Muscle of leg (tissue), 11 donors: ENCODE results near the gene CLTCL1. TPM values are rescaled to one million over a fixed set of nuclear protein-coding genes. Genes with fewer than 3 reads are reported as not detected.
"Not testable (repeated sequence)": the region's sequence is repeated elsewhere in the genome, so short reads cannot be mapped to it uniquely, and the experiment has no call there.

Experiments
- DNase-seq: peaks from one replicate; pipeline ENCODE4 v3.0.0; 2013
- H3K27ac ChIP-seq: one replicate; pipeline ENCODE4 v1.5.1; 2013; ENCODE audit warnings: mild to moderate bottlenecking, low read length, control low read depth
- H3K27me3 ChIP-seq: one replicate; pipeline ENCODE4 v1.6.1; 2013; ENCODE audit warnings: low read length; ENCODE audit not compliant: control insufficient read depth, insufficient read depth
- H3K36me3 ChIP-seq: one replicate; pipeline ENCODE4 v1.6.1; 2013; ENCODE audit warnings: low read length; ENCODE audit not compliant: control insufficient read depth, insufficient read depth
- H3K4me1 ChIP-seq: one replicate; pipeline ENCODE4 v1.6.1; 2013; ENCODE audit warnings: low read length; ENCODE audit not compliant: control insufficient read depth, insufficient read depth
- H3K4me3 ChIP-seq: one replicate; pipeline ENCODE4 v1.5.1; 2013; ENCODE audit warnings: low read length, control low read depth
- H3K9me3 ChIP-seq: replicated peaks from 2 replicates; pipeline ENCODE4 v1.6.1; 2013; ENCODE audit warnings: low read depth, low read length; ENCODE audit not compliant: control insufficient read depth
- WGBS: methylation state at CpG from one replicate; pipeline ENCODE4 v1.1.5; 2013; ENCODE audit warnings: missing lambda C conversion rate; ENCODE audit not compliant: insufficient coverage; 5-methylcytosine and 5-hydroxymethylcytosine counted together
- polyA plus RNA-seq, 8 donors: library from polyadenylated mRNA; unstranded; fragments of 120-200 nt; gene quantifications; one replicate each; pipeline versions ENCODE4 v1.2.1 to v1.2.3, GENCODE V29; 2013; ENCODE audit warnings: inconsistent platforms in 1 of 8, low replicate concordance in 1 of 8; ENCODE audit not compliant: insufficient read length in 8 of 8, insufficient read depth in 1 of 8
- total RNA-seq: library from RNA; stranded (reverse); fragments of 120-200 nt; gene quantifications from one replicate; pipeline ENCODE4 v1.2.4, GENCODE V29; 2013

Gene CLTCL1
- total and polyA plus RNA-seq, 9 donors, result 11.9 to 23.4 (median 19.1) TPM

DNA sequence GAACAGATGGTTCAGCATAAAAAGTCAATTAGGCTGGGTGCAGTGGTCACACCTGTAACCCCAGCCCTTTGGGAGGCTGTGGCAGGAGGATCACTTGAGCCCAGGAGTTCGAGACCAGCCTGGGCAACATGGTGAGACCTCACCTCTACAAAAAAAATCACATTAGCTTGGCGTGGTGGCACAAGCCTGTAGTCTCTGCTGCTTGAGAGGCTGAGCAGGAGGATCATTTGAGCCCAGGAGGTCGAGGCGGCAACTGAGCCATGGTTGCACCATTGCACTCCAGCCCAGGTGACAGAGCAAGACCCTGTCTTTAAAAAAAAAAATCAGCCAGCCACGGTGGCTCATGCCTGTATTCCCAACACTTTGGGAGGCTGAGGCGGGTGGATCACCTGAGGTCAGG, 31.9 kb upstream of the CLTCL1 start:
- not testable (repeated sequence) for H3K36me3 ChIP-seq, H3K9me3 ChIP-seq, H3K27ac ChIP-seq, H3K4me1 ChIP-seq, H3K27me3 ChIP-seq, DNase-seq, H3K4me3 ChIP-seq
- 90% methylated on average over 6 of the region's 6 CpGs for WGBS

DNA sequence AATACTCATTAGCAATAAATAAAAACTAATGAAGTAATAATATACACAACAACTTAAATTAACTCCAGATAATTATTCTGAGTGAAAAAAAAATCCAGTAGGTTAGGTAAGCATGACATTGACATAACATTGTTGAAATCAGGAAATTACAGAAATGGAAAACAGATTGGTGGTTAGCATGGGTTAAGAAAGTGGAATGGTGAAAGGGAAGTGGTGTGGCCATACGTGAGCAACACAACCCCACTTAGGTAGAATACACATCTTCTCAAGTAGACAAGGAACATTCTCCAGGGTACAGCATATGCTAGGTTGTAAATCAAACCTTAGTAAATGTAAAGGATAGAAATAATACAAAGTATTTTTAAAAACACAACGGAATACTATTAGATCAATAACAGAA, 30.2 kb upstream of the CLTCL1 start:
- WGBS, result no CpG with 5 or more reads among the region's 2 CpGs
- Histone ChIP-seq H3K27me3 (no peaks in the 10 kb centered on the region), H3K27ac (no peak overlapping the region), H3K36me3 (no peaks in the 10 kb centered on the region), H3K9me3 (peaks cover 7% of the 10 kb centered on the region), H3K4me3 (no peak overlapping the region), H3K4me1 (no peaks in the 10 kb centered on the region)
- DNase-seq, result no peak

DNA sequence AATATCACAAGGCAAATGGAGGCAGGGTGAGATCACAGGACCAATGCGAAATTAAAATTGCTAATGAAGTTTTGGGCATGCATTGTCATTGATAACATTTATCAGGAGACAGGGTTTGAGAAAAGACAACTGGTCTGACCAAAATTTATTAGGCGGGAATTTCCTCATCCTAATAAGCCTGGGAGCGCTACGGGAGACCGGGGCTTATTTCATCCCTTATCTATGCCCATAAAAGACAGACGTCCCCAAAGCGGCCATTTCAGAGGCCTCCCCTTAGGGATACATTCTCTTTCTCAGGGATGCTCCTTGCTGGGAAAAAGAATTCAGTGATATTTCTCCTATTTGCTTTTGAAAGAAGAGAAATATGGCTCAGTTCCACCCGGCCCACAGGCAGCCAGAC, 28.6 kb upstream of the CLTCL1 start:
- H3K36me3 ChIP-seq, H3K4me1 ChIP-seq, H3K27ac ChIP-seq, DNase-seq, H3K4me3 ChIP-seq, H3K27me3 ChIP-seq: not testable (repeated sequence)
- WGBS, result no CpG with 5 or more reads among the region's 8 CpGs
- peaks cover 16% of the 10 kb centered on the region for H3K9me3 ChIP-seq

DNA sequence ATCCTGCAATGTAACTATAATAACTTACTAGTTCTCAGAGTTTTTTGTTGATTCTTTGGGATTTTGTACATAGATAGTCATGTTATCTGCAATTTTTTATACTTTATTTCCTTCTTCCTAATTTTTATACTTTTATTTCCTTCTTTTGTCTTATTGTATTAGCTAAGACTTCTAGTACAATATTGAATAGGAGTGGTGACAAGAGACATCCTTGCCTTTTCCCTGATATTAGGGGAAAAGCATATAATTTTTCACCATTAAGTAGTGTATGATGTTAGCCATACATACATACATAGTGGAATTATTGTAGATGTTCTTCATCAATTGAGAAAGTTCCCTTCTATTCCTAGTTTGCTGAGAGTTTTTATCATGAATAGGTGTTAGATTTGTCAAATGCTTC, 27.8 kb upstream of the CLTCL1 start:
- no peak overlapping the region for H3K4me3 ChIP-seq
- H3K9me3 ChIP-seq, result peaks cover 16% of the 10 kb centered on the region

DNA sequence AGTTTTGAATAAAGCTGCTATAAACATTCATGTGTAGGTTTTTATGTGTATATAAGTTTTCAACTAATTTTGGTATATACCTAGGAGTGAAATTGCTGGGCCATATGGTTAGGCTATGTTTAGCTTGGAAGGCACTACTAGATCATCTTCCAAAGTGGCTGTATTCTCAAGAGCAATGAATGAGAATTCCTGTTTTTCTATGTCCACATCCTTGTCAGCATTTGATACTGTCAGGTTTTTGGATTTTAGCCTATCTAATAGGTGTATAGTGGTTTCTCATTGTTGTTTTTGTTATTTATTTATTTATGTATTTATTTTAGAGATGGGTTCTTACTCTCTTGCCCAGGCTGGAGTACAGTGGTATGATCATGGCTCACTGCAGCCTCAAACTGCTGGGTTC, 26.3 kb upstream of the CLTCL1 start:
- Histone ChIP-seq H3K4me3 (no peak overlapping the region), H3K4me1 (no peaks in the 10 kb centered on the region), H3K36me3 (no peaks in the 10 kb centered on the region), H3K27me3 (no peaks in the 10 kb centered on the region), H3K9me3 (peaks cover 16% of the 10 kb centered on the region), H3K27ac (no peak overlapping the region)
- DNase-seq, result no peak

More for the DNA sequence above, 27.8 kb upstream of the CLTCL1 start:
- H3K27me3 ChIP-seq, result no peaks in the 10 kb centered on the region
- no peak overlapping the region for H3K27ac ChIP-seq
- H3K4me1 ChIP-seq, result no peaks in the 10 kb centered on the region
- no peaks in the 10 kb centered on the region for H3K36me3 ChIP-seq
- no peak for DNase-seq

DNA sequence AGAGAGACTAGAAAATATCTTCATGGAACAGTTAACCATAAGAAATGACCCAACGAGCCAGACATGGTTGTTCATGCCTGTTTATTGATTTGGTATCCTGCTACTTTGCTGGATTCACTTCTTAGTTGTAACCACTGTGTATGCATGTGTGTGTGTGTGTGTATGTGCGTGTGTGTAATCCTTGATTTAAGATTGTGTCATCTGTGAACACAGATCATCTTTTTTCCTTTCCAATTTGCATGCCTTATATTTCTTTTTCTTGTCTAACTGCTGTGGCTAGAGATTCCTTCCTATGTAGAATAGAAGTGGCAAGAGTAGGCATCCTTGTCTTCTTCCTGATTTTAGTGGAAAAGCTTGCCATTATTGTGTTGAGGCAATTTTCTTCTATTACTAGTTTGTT, 16.4 kb upstream of the CLTCL1 start:
- Histone ChIP-seq H3K4me3 (no peak overlapping the region), H3K27ac (no peak overlapping the region), H3K27me3 (no peaks in the 10 kb centered on the region), H3K36me3 (no peaks in the 10 kb centered on the region), H3K4me1 (no peaks in the 10 kb centered on the region), H3K9me3 (no peaks in the 10 kb centered on the region)
- DNase-seq, result no peak
- no CpG with 5 or more reads among the region's 2 CpGs for WGBS

DNA sequence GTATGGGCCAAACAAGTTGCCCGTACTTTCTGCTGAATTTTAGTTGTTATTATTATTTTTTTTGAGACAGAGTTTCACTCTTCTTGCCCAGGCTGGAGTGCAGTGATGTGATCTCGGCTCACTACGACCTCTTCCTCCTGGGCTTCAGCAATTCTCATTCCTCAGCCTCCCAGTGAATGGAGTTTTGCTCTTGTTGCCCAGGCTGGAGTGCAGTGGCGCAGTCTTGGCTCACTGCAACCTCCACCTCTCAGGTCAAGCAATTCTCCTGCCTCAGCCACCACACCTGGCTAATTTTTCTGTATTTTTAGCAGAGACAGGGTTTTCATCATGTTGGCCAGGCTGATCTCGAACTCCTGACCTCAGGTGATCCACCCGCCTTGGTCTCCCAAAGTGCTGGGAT, 15.0 kb upstream of the CLTCL1 start:
- not testable (repeated sequence) for H3K9me3 ChIP-seq, H3K27ac ChIP-seq, H3K36me3 ChIP-seq, H3K4me3 ChIP-seq, H3K4me1 ChIP-seq, H3K27me3 ChIP-seq, DNase-seq
- WGBS, result 78% methylated on average over 5 of the region's 6 CpGs

DNA sequence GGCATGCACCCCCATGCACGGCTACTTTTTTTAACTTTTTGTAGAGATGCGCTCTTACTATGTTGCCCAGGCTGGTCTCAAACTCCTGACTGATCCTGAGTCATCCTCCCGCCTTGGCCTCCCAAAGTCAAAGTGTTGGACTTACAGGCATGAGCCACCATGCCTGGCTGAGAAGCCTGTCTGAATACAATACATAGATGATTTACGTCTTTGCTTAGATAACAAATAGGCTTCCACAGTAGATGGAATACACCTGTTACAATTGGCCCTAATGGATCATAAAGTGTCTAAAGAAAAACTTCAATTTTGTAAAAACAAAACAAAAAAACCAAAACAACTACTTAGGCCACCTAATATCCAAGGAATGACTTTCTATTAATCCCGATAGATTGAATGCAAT, 13.0 kb upstream of the CLTCL1 start:
- Histone ChIP-seq H3K36me3 (no peaks in the 10 kb centered on the region), H3K27ac (no peak overlapping the region), H3K27me3 (no peaks in the 10 kb centered on the region), H3K9me3 (no peaks in the 10 kb centered on the region), H3K4me1 (no peaks in the 10 kb centered on the region), H3K4me3 (no peak overlapping the region)
- 100% methylated on average over 3 of the region's 5 CpGs for WGBS
- no peak for DNase-seq

DNA sequence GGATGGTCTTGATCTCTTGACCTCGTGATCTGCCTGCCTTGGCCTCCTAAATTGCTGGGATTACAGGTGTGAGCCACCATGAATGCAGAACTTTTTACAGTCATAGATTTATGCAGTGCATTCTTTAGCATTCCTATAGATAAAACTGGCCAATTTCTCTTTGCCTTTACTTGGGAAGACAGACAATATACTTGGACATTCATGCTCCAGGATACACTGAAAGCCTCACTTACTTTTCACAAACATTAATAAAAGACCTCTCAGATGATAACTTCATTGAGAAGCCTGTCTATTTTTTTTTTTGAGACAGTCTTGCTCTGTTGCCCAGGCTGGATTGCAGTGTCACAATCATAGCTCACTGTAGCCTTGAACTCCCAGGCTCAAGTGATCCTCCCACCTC, 12.3 kb upstream of the CLTCL1 start:
- no peak for DNase-seq
- H3K27ac ChIP-seq, result no peak overlapping the region
- WGBS, result 43% methylated on average over 1 of the region's 1 CpG
- no peaks in the 10 kb centered on the region for H3K36me3 ChIP-seq
- H3K9me3 ChIP-seq, result no peaks in the 10 kb centered on the region
- no peak overlapping the region for H3K4me3 ChIP-seq
- no peaks in the 10 kb centered on the region for H3K4me1 ChIP-seq
- H3K27me3 ChIP-seq, result no peaks in the 10 kb centered on the region

DNA sequence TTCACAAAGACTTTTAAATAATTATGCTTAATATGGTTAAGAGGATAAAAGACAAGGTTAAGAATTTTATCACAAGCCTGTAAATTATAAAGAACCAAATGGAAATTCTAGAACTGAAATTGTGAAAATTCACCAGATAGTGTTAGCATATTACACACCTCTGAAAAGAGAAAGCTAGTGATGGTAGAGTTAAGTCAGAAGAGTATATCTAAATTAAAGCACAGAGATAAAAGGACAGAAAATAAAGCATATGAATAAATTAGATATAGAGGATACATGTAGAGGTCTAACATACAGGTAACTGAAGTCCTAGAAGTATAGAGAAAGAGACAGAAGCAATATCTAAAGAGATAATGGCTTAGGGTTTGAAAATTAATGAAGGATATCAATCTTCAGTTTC, 4.2 kb upstream of the CLTCL1 start:
- Histone ChIP-seq H3K27me3 (peaks cover 6% of the 10 kb centered on the region), H3K4me1 (peaks cover 10% of the 10 kb centered on the region), H3K36me3 (no peaks in the 10 kb centered on the region), H3K4me3 (no peak overlapping the region), H3K9me3 (no peaks in the 10 kb centered on the region), H3K27ac (no peak overlapping the region)
- no peak for DNase-seq

DNA sequence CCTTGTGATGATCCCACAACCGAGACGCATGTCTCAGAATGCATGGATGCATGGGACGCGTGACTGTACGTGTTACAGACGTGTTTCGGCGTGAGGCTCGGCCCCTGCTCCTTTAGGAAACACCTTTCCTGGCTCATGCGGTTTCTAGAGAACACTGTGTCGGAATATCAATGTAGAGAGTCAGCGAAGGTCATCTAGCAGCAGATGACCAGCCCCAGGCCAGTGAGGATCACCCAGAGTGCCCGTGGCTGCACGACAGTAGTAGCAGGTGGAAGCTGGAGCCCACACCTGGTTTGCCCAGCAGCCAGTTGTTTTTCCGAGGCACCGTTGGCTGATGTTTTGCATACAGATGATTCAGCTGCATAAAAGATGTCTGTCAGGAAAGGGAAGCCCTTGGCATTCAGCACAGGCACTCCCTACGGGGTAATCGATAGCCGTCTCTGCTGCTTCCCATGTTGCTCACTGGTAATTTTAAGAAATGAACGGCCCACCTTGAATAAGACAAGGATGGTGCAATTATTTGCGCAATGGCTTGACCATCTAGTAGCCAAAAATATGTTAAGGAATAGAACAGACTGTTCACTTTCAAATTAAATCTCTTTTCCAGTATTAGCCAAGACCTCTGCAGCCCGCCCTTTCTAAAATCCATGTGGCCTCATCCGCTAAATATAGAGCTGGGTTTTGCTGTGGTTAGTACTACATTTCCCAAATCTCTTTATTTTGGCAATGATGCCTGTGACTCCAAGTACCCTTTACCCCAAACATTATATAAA, 1.1 kb upstream of the CLTCL1 start:
- H3K27ac ChIP-seq, result no peak overlapping the region
- WGBS, result 67% methylated on average over 17 of the region's 23 CpGs
- peak overlapping the region; percentile 86 for H3K4me3 ChIP-seq
- H3K36me3 ChIP-seq, result peaks cover 7% of the 10 kb centered on the region
- peaks cover 10% of the 10 kb centered on the region for H3K27me3 ChIP-seq
- peak; percentile 14 for DNase-seq
- H3K9me3 ChIP-seq, result no peaks in the 10 kb centered on the region
- peaks cover 35% of the 10 kb centered on the region for H3K4me1 ChIP-seq
